ENCODE results near the gene FNDC7.
A peak's percentile ranks its signal among the peaks of the same experiment; 100 is the strongest.
"Not testable (repeated sequence)": the region's sequence is repeated elsewhere in the genome, so short reads cannot be mapped to it uniquely, and the experiment has no call there.

The FNDC7 gene

GRCh38 chr1:108712606-108713150 lies at the start of gene FNDC7:
TSS of gene FNDC7 (plus strand) at chr1:108712908. CDS start at chr1:108712934, 26 bp downstream.
- DNase-seq: no peak

- no peak for DNase-seq
These were observed 49.6 kb upstream of the FNDC7 start for GRCh38 chr1:108663074-108663473.

GRCh38 chr1:108664481-108664880 lies 48.2 kb upstream of the FNDC7 start:
- no peak for DNase-seq

GRCh38 chr1:108665067-108665466 lies 47.6 kb upstream of the FNDC7 start:
- DNase-seq: no peak

GRCh38 chr1:108665771-108666170 lies 46.9 kb upstream of the FNDC7 start:
- DNase-seq: no peak

- not testable (repeated sequence) for DNase-seq
These were observed 45.3 kb upstream of the FNDC7 start for GRCh38 chr1:108667422-108667821.

GRCh38 chr1:108668777-108669176 lies 43.9 kb upstream of the FNDC7 start:
- no peak for DNase-seq

GRCh38 chr1:108669679-108670078 lies 43.0 kb upstream of the FNDC7 start:
- DNase-seq: no peak

GRCh38 chr1:108670131-108670773 lies 42.5 kb upstream of the FNDC7 start:
- DNase-seq: no peak

- DNase-seq: no peak
These were observed 41.6 kb upstream of the FNDC7 start for GRCh38 chr1:108671143-108671542.

- DNase-seq: no peak
These were observed 34.0 kb upstream of the FNDC7 start for GRCh38 chr1:108678706-108679105.

GRCh38 chr1:108679586-108680213 lies 33.0 kb upstream of the FNDC7 start:
- no peak for DNase-seq

GRCh38 chr1:108681701-108682100 lies 31.0 kb upstream of the FNDC7 start:
- DNase-seq: not testable (repeated sequence)

GRCh38 chr1:108685529-108685928 lies 27.2 kb upstream of the FNDC7 start:
- DNase-seq: no peak

- no peak for DNase-seq
These were observed 25.9 kb upstream of the FNDC7 start for GRCh38 chr1:108686614-108687313.

- no peak for DNase-seq
These were observed 21.4 kb upstream of the FNDC7 start for GRCh38 chr1:108691128-108691941.

- DNase-seq: peak; percentile 77 to 83
These were observed 20.6 kb upstream of the FNDC7 start, which contains the start of gene PRPF38B for GRCh38 chr1:108691942-108692723. TSS of gene PRPF38B (plus strand) at chr1:108692310. CDS start at chr1:108692592, 282 bp downstream.

GRCh38 chr1:108692724-108693655 lies 19.7 kb upstream of the FNDC7 start:
- DNase-seq: peak; percentile 48 to 62

- no peak for DNase-seq
These were observed 17.2 kb upstream of the FNDC7 start for GRCh38 chr1:108695535-108695934.
